ENCODE data around the gene STT3B. TPM values are rescaled to one million over a fixed set of nuclear protein-coding genes. Genes with fewer than 3 reads are reported as not detected.

The STT3B gene
- total and polyA plus RNA-seq, 2 of the 13 experiments (the other 11 are each of a cell fraction or from before 2014, with no cell fraction given) = 85.0 to 205 TPM

DNA sequence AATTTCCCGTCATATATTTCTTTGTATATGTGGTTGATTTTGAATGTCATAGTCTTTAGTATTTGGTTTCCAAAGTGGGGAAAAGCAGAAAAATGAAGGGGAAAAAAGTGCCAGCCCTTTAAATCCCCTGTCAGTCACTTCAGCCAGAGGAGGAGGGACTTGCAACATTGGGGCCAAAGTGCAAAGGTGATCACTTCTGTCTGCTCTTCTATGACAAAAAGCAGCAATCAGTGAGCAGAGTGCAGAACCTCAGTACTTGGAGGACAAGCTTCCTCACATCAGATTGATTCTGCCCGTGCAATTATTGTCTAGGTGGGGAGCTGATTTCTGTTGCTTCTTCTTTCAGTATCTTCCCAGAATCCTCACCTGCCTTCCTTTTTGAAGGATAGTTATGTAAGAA lies 60.0 kb downstream of the STT3B start (continued):
- TF ChIP-seq, protein P1, sequence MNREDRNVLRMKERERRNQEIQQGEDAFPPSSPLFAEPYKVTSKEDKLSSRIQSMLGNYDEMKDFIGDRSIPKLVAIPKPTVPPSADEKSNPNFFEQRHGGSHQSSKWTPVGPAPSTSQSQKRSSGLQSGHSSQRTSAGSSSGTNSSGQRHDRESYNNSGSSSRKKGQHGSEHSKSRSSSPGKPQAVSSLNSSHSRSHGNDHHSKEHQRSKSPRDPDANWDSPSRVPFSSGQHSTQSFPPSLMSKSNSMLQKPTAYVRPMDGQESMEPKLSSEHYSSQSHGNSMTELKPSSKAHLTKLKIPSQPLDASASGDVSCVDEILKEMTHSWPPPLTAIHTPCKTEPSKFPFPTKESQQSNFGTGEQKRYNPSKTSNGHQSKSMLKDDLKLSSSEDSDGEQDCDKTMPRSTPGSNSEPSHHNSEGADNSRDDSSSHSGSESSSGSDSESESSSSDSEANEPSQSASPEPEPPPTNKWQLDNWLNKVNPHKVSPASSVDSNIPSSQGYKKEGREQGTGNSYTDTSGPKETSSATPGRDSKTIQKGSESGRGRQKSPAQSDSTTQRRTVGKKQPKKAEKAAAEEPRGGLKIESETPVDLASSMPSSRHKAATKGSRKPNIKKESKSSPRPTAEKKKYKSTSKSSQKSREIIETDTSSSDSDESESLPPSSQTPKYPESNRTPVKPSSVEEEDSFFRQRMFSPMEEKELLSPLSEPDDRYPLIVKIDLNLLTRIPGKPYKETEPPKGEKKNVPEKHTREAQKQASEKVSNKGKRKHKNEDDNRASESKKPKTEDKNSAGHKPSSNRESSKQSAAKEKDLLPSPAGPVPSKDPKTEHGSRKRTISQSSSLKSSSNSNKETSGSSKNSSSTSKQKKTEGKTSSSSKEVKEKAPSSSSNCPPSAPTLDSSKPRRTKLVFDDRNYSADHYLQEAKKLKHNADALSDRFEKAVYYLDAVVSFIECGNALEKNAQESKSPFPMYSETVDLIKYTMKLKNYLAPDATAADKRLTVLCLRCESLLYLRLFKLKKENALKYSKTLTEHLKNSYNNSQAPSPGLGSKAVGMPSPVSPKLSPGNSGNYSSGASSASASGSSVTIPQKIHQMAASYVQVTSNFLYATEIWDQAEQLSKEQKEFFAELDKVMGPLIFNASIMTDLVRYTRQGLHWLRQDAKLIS (CRISPR knock-in tag; IDR thresholded peaks at IDR 0.05) = no peak
- TF ChIP-seq, protein P2, sequence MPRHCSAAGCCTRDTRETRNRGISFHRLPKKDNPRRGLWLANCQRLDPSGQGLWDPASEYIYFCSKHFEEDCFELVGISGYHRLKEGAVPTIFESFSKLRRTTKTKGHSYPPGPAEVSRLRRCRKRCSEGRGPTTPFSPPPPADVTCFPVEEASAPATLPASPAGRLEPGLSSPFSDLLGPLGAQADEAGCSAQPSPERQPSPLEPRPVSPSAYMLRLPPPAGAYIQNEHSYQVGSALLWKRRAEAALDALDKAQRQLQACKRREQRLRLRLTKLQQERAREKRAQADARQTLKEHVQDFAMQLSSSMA (CRISPR knock-in tag; IDR thresholded peaks at IDR 0.05) = no peak
- no peak for TF ChIP-seq WIZ (CRISPR knock-in tag; IDR thresholded peaks at IDR 0.05)
- TF ChIP-seq ZKSCAN1 (IDR thresholded peaks at IDR 0.05; ENCODE audit: low read length) = no peak
- TF ChIP-seq, protein P3, sequence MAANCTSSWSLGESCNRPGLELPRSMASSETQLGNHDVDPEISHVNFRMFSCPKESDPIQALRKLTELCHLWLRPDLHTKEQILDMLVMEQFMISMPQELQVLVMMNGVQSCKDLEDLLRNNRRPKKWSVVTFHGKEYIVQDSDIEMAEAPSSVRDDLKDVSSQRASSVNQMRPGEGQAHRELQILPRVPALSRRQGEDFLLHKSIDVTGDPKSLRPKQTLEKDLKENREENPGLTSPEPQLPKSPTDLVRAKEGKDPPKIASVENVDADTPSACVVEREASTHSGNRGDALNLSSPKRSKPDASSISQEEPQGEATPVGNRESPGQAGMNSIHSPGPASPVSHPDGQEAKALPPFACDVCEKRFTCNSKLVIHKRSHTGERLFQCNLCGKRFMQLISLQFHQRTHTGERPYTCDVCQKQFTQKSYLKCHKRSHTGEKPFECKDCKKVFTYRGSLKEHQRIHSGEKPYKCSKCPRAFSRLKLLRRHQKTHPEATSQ (CRISPR knock-in tag; IDR thresholded peaks at IDR 0.05; ENCODE audit: borderline replicate concordance) = peak; percentile 73; the same call in 1 of the 2 replicates
- no peak for TF ChIP-seq KLF11 (CRISPR knock-in tag; IDR thresholded peaks at IDR 0.05)
- TF ChIP-seq RNF2 (conservative IDR thresholded peaks at IDR 0.05; ENCODE audit: low read depth) = no peak
- TF ChIP-seq ZZZ3 (CRISPR knock-in tag; IDR thresholded peaks at IDR 0.05; ENCODE audit: borderline replicate concordance) = no peak
- TF ChIP-seq BRD4 (CRISPR knock-in tag; IDR thresholded peaks at IDR 0.05) = no peak
- no peak for TF ChIP-seq ZIK1 (CRISPR knock-in tag; IDR thresholded peaks at IDR 0.05; ENCODE audit: borderline replicate concordance, low read depth)
- TF ChIP-seq, protein P4, sequence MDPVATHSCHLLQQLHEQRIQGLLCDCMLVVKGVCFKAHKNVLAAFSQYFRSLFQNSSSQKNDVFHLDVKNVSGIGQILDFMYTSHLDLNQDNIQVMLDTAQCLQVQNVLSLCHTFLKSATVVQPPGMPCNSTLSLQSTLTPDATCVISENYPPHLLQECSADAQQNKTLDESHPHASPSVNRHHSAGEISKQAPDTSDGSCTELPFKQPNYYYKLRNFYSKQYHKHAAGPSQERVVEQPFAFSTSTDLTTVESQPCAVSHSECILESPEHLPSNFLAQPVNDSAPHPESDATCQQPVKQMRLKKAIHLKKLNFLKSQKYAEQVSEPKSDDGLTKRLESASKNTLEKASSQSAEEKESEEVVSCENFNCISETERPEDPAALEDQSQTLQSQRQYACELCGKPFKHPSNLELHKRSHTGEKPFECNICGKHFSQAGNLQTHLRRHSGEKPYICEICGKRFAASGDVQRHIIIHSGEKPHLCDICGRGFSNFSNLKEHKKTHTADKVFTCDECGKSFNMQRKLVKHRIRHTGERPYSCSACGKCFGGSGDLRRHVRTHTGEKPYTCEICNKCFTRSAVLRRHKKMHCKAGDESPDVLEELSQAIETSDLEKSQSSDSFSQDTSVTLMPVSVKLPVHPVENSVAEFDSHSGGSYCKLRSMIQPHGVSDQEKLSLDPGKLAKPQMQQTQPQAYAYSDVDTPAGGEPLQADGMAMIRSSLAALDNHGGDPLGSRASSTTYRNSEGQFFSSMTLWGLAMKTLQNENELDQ (CRISPR knock-in tag; IDR thresholded peaks at IDR 0.05; ENCODE audit: borderline replicate concordance) = no peak
- no peak for TF ChIP-seq NRL (CRISPR knock-in tag; IDR thresholded peaks at IDR 0.05; ENCODE audit: borderline replicate concordance)
- no peak for TF ChIP-seq ZNF782 (CRISPR knock-in tag; IDR thresholded peaks at IDR 0.05; ENCODE audit: borderline replicate concordance)
- TF ChIP-seq, protein P5, sequence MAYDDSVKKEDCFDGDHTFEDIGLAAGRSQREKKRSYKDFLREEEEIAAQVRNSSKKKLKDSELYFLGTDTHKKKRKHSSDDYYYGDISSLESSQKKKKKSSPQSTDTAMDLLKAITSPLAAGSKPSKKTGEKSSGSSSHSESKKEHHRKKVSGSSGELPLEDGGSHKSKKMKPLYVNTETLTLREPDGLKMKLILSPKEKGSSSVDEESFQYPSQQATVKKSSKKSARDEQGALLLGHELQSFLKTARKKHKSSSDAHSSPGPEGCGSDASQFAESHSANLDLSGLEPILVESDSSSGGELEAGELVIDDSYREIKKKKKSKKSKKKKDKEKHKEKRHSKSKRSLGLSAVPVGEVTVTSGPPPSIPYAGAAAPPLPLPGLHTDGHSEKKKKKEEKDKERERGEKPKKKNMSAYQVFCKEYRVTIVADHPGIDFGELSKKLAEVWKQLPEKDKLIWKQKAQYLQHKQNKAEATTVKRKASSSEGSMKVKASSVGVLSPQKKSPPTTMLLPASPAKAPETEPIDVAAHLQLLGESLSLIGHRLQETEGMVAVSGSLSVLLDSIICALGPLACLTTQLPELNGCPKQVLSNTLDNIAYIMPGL (CRISPR knock-in tag; IDR thresholded peaks at IDR 0.05; ENCODE audit: borderline replicate concordance in 1 of 2, low read depth in 1 of 2) = no peak
- TF ChIP-seq ZNF501 (CRISPR knock-in tag; IDR thresholded peaks at IDR 0.05) = no peak
- TF ChIP-seq AKAP8 (CRISPR knock-in tag; IDR thresholded peaks at IDR 0.05) = no peak
- TF ChIP-seq, protein P6, sequence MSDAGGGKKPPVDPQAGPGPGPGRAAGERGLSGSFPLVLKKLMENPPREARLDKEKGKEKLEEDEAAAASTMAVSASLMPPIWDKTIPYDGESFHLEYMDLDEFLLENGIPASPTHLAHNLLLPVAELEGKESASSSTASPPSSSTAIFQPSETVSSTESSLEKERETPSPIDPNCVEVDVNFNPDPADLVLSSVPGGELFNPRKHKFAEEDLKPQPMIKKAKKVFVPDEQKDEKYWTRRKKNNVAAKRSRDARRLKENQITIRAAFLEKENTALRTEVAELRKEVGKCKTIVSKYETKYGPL (CRISPR knock-in tag; IDR thresholded peaks at IDR 0.05) = no peak
- TF ChIP-seq ATF1 (CRISPR knock-in tag; IDR thresholded peaks at IDR 0.05) = no peak
- TF ChIP-seq SMAD9 (CRISPR knock-in tag; IDR thresholded peaks at IDR 0.05) = no peak
